ENCODE data around the gene ZNF33B.

DNA sequence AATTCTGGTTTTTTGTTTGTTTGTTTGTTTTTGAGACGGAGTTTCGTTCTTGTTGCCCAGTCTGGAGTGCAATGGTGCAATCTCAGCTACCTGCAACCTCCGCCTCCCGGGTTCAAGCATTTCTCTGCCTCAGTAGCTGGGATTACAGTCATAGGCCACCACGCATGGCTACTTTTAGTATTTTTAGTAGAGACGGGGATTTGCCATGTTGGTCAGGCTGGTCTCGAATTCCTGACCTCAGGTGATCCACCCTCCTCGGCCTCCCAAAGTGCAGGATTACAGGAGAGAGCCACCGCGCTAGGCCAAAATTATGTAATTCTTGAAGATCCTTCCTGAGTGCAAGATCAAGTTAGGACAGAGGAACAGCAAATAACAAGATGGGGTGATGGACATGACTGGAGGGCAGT is 719 bp downstream of the ZNF33B start:
- TF ChIP-seq, protein P1, sequence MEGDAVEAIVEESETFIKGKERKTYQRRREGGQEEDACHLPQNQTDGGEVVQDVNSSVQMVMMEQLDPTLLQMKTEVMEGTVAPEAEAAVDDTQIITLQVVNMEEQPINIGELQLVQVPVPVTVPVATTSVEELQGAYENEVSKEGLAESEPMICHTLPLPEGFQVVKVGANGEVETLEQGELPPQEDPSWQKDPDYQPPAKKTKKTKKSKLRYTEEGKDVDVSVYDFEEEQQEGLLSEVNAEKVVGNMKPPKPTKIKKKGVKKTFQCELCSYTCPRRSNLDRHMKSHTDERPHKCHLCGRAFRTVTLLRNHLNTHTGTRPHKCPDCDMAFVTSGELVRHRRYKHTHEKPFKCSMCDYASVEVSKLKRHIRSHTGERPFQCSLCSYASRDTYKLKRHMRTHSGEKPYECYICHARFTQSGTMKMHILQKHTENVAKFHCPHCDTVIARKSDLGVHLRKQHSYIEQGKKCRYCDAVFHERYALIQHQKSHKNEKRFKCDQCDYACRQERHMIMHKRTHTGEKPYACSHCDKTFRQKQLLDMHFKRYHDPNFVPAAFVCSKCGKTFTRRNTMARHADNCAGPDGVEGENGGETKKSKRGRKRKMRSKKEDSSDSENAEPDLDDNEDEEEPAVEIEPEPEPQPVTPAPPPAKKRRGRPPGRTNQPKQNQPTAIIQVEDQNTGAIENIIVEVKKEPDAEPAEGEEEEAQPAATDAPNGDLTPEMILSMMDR (conservative IDR thresholded peaks at IDR 0.05; ENCODE audit: low read length) = no peak
- TF ChIP-seq EZH2phosphoT487 (IDR thresholded peaks at IDR 0.05; ENCODE audit: borderline replicate concordance) = no peak
